ENCODE results near the gene IVNS1ABP. TPM values are rescaled to one million over a fixed set of nuclear protein-coding genes. Genes with fewer than 3 reads are reported as not detected.

The IVNS1ABP gene
- total and polyA plus RNA-seq, 4 donors: 14.2 to 83.4 (median 34.0) TPM

- Histone ChIP-seq H3K36me3 (ENCODE audit: control insufficient read depth in 4 of 4, insufficient read depth in 3 of 4, low read depth in 1 of 4, low read length in 3 of 4) (no peaks in the 10 kb centered on the region), H3K27ac (ENCODE audit: low read depth in 1 of 2, low read length in 2 of 2) (no peak overlapping the region), H3K27me3 (ENCODE audit: control insufficient read depth in 4 of 4, insufficient read depth in 4 of 4, low read length in 3 of 4) (no peaks in the 10 kb centered on the region), H3K9me3 (ENCODE audit: control insufficient read depth in 4 of 4, low read length in 3 of 4) (no peaks in the 10 kb centered on the region), H3K9ac (ENCODE audit: low read depth in 1 of 2, low read length in 2 of 2) (no peak overlapping the region), H3K4me1 (ENCODE audit: control insufficient read depth in 4 of 4, insufficient read depth in 4 of 4, low read length in 3 of 4) (no peaks in the 10 kb centered on the region), H3K4me3 (ENCODE audit: low read depth in 1 of 3, low read length in 3 of 3) (no peak overlapping the region)
- no peak for DNase-seq (ENCODE audit: low spot score)
- WGBS: 86% methylated on average over 4 of the region's 4 CpGs
- no peak for TF ChIP-seq YY1 (IDR thresholded peaks at IDR 0.05)
- no peak for TF ChIP-seq FOXA2 (IDR thresholded peaks at IDR 0.05)
- TF ChIP-seq, protein P1, sequence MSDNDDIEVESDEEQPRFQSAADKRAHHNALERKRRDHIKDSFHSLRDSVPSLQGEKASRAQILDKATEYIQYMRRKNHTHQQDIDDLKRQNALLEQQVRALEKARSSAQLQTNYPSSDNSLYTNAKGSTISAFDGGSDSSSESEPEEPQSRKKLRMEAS (IDR thresholded peaks at IDR 0.05): no peak
- TF ChIP-seq HNF4G (IDR thresholded peaks at IDR 0.05): no peak
- TF ChIP-seq RXRA (IDR thresholded peaks at IDR 0.05): no peak
- no peak for TF ChIP-seq JUND (IDR thresholded peaks at IDR 0.05)
- no peak for TF ChIP-seq FOXA1 (IDR thresholded peaks at IDR 0.05)
- TF ChIP-seq, protein P2, sequence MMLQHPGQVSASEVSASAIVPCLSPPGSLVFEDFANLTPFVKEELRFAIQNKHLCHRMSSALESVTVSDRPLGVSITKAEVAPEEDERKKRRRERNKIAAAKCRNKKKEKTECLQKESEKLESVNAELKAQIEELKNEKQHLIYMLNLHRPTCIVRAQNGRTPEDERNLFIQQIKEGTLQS (IDR thresholded peaks at IDR 0.05): no peak
- no peak for TF ChIP-seq ZBTB33 (IDR thresholded peaks at IDR 0.05)
- no peak for TF ChIP-seq RAD21 (IDR thresholded peaks at IDR 0.05)
- no peak for TF ChIP-seq NR2F2 (IDR thresholded peaks at IDR 0.05)
- no peak for TF ChIP-seq TAF1 (conservative IDR thresholded peaks at IDR 0.05)
- no peak for TF ChIP-seq CTCF (IDR thresholded peaks at IDR 0.05; ENCODE audit: low read depth, low read length, missing input control)
- no peak for TF ChIP-seq HNF4A (conservative IDR thresholded peaks at IDR 0.05)
- TF ChIP-seq, protein P3, sequence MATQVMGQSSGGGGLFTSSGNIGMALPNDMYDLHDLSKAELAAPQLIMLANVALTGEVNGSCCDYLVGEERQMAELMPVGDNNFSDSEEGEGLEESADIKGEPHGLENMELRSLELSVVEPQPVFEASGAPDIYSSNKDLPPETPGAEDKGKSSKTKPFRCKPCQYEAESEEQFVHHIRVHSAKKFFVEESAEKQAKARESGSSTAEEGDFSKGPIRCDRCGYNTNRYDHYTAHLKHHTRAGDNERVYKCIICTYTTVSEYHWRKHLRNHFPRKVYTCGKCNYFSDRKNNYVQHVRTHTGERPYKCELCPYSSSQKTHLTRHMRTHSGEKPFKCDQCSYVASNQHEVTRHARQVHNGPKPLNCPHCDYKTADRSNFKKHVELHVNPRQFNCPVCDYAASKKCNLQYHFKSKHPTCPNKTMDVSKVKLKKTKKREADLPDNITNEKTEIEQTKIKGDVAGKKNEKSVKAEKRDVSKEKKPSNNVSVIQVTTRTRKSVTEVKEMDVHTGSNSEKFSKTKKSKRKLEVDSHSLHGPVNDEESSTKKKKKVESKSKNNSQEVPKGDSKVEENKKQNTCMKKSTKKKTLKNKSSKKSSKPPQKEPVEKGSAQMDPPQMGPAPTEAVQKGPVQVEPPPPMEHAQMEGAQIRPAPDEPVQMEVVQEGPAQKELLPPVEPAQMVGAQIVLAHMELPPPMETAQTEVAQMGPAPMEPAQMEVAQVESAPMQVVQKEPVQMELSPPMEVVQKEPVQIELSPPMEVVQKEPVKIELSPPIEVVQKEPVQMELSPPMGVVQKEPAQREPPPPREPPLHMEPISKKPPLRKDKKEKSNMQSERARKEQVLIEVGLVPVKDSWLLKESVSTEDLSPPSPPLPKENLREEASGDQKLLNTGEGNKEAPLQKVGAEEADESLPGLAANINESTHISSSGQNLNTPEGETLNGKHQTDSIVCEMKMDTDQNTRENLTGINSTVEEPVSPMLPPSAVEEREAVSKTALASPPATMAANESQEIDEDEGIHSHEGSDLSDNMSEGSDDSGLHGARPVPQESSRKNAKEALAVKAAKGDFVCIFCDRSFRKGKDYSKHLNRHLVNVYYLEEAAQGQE (IDR thresholded peaks at IDR 0.05): no peak
Observed at GRCh38 chr1:185325413-185325812, 8.4 kb upstream of the IVNS1ABP start.

DNA sequence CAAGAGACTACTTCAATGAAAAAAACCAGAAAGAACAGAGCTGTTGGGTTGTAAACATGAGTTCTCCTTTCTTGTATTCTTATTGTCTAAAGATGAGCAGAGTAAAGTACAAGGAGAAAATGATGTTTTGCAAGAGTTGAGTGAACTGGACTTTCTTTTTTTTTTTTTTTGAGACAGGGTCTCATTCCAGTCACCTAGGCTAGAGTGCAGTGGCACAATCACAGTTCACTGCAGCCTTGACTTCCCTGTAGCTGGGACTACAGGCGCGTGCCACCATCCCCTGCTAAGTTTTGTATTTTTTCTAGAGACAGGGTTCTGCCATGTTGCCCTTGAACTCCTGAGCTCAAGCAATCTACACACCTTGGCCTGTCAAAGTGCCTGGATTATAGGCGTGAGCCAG, 7.1 kb upstream of the IVNS1ABP start:
- H3K27me3 ChIP-seq (ENCODE audit: control insufficient read depth in 4 of 4, insufficient read depth in 4 of 4, low read length in 3 of 4): no peaks in the 10 kb centered on the region
- H3K27ac ChIP-seq (ENCODE audit: low read depth in 1 of 2, low read length in 2 of 2): no peak overlapping the region
- H3K4me3 ChIP-seq (ENCODE audit: low read depth in 1 of 3, low read length in 3 of 3): no peak overlapping the region
- no peaks in the 10 kb centered on the region for H3K9me3 ChIP-seq (ENCODE audit: control insufficient read depth in 4 of 4, low read length in 3 of 4)
- 95% methylated on average over 3 of the region's 3 CpGs for WGBS
- no peak for DNase-seq (ENCODE audit: low spot score)
- no peak for TF ChIP-seq SP1 (IDR thresholded peaks at IDR 0.05)
- TF ChIP-seq, protein P1 (IDR thresholded peaks at IDR 0.05): no peak
- no peaks in the 10 kb centered on the region for H3K4me1 ChIP-seq (ENCODE audit: control insufficient read depth in 4 of 4, insufficient read depth in 4 of 4, low read length in 3 of 4)
- H3K36me3 ChIP-seq (ENCODE audit: control insufficient read depth in 4 of 4, insufficient read depth in 3 of 4, low read depth in 1 of 4, low read length in 3 of 4): no peaks in the 10 kb centered on the region
- no peak overlapping the region for H3K9ac ChIP-seq (ENCODE audit: low read depth in 1 of 2, low read length in 2 of 2)
